Stomach (tissue), 9 donors: ENCODE results near the gene LDB2. TPM values are rescaled to one million over a fixed set of nuclear protein-coding genes. Genes with fewer than 3 reads are reported as not detected.

Experiments used
- DNase-seq, 2 donors: peaks; one replicate each; pipeline versions ENCODE4 v3.0.0 to v3.0.0-alpha.2; 2013 to 2019
- H3K27ac ChIP-seq, 5 donors: fragments of 200-600 bp in 4 of 5; sonication (generic) in 4 of 5; one replicate each; pipeline ENCODE4 v1.5.1; 2013 to 2019; ENCODE audit warnings: mild to moderate bottlenecking in 1 of 5, moderate library complexity in 1 of 5
- H3K27me3 ChIP-seq, 3 donors: fragments of 200-600 bp; sonication (generic); one replicate each; pipeline ENCODE4 v1.5.1; 2017 to 2019; ENCODE audit warnings: mixed run types in 1 of 3
- H3K36me3 ChIP-seq, 4 donors: fragments of 200-600 bp; sonication (generic); 1 replicate in 3 of 4; 2 replicates in 1 of 4; pipeline ENCODE4 v1.5.1; 2016 to 2019
- H3K4me1 ChIP-seq, 4 donors: fragments of 200-600 bp; sonication (generic); one replicate each; pipeline ENCODE4 v1.5.1; 2016 to 2019
- H3K4me3 ChIP-seq, 4 donors: fragments of 200-600 bp; sonication (generic) in 3 of 4; one replicate each; pipeline ENCODE4 v1.5.1; 2016 to 2019; ENCODE audit warnings: mild to moderate bottlenecking in 1 of 4
- H3K9me3 ChIP-seq, 4 donors: fragments of 200-600 bp; sonication (generic); one replicate each; pipeline ENCODE4 v1.5.1; 2016 to 2019
- CTCF ChIP-seq, 7 experiments: fragments of 450-650 bp in 4 of 7; fragments of 200-600 bp in 3 of 7; sonication (generic) in 3 of 7; IDR thresholded peaks; one replicate each; pipeline ENCODE4 v1.5.1; 2016 to 2019; ENCODE audit warnings: antibody characterized with exemption in 7 of 7, control low read depth in 2 of 7, mild to moderate bottlenecking in 1 of 7
- EP300 ChIP-seq: sonication (generic); formaldehyde crosslinking; IDR thresholded peaks from one replicate; pipeline ENCODE4 v1.6.1; 2017; ENCODE audit warnings: antibody characterized with exemption
- POLR2A ChIP-seq, 4 donors: fragments of 450-650 bp; IDR thresholded peaks; one replicate each; pipeline ENCODE4 v1.6.1; 2016; ENCODE audit warnings: antibody characterized with exemption in 4 of 4, control low read depth in 2 of 4, mild to moderate bottlenecking in 1 of 4, moderate library complexity in 1 of 4
- POLR2AphosphoS5 ChIP-seq, 3 donors: sonication (generic); formaldehyde crosslinking; IDR thresholded peaks; one replicate each; pipeline ENCODE4 v1.6.1; 2016; ENCODE audit warnings: antibody characterized with exemption in 3 of 3
- WGBS, 5 donors: extraction: QIAGEN DNeasy Blood & Tissue Kit in 3 of 5; methylation state at CpG; one replicate each; pipeline versions ENCODE4 v1.1.5 to v1.1.7; 2013 to 2018; 5-methylcytosine and 5-hydroxymethylcytosine counted together
- intact Hi-C: fragments of 100-400 bp; cut with DNase I; formaldehyde crosslinking; loops from one replicate; pipeline ENCODE4 v1.15.1; 2023; ENCODE audit warnings: low total_unique reads
- polyA plus RNA-seq, 3 donors: library from polyadenylated mRNA; stranded (reverse); fragments of 200-250 nt; gene quantifications; one replicate each; pipeline ENCODE4 v1.2.3, GENCODE V29; 2013
- total RNA-seq, 5 donors: library from RNA; depleted of rRNA; stranded (reverse); fragments of >200 nt; gene quantifications; one replicate each; pipeline versions ENCODE4 v1.1.0 to v1.2.3, GENCODE V29; 2014 to 2016
- donor health status: healthy with polysubstance abuse.
- donor health status: Bipolar disorder and iron deficiency.
- donor health status: healthy.

LDB2 gene
- total and polyA plus RNA-seq, 8 donors, result 6.2 to 63.3 (median 12.8) TPM

- Histone ChIP-seq H3K4me1 (no peaks in the 10 kb centered on the region), H3K4me3 (no peak overlapping the region), H3K9me3 (peaks cover 0 to 5% (median 0%) of the 10 kb centered on the region in 4 donors), H3K36me3 (no peaks in the 10 kb centered on the region), H3K27me3 (no peaks in the 10 kb centered on the region), H3K27ac (no peak overlapping the region)
- intact Hi-C loops, result no loop called here
- no peak for DNase-seq
- TF ChIP-seq POLR2AphosphoS5 (IDR thresholded peaks at IDR 0.05) (no peak), CTCF (IDR thresholded peaks at IDR 0.05) (no peak), POLR2A (IDR thresholded peaks at IDR 0.05) (no peak), EP300 (no peak)
- WGBS, 5 donors, result 68 to 84% (median 76%) methylated on average over 1 of the region's 1 CpG
Measured at GRCh38 chr4:16461362-16461761, 437.1 kb downstream of the LDB2 start.

GRCh38 chr4:16457944-16458343, 440.5 kb downstream of the LDB2 start:
- Histone ChIP-seq H3K27ac (no peak overlapping the region), H3K9me3 (peaks cover 0 to 5% (median 0%) of the 10 kb centered on the region in 4 donors), H3K4me1 (no peaks in the 10 kb centered on the region), H3K27me3 (no peaks in the 10 kb centered on the region), H3K4me3 (no peak overlapping the region), H3K36me3 (no peaks in the 10 kb centered on the region)
- TF ChIP-seq POLR2A (IDR thresholded peaks at IDR 0.05) (no peak), CTCF (IDR thresholded peaks at IDR 0.05) (no peak), EP300 (no peak), POLR2AphosphoS5 (IDR thresholded peaks at IDR 0.05) (no peak)
- DNase-seq, result no peak
- intact Hi-C loops, result no loop called here
- 84 to 93% (median 90%) methylated on average over 4 of the region's 4 CpGs for WGBS, 5 donors
